SH-SY5Y (cell line): ENCODE data around the gene RNU11.

Experiments
- GATA2 ChIP-seq: IDR thresholded peaks from 2 replicates; pipeline ENCODE4 v1.6.1; 2011; ENCODE audit warnings: mild to moderate bottlenecking, low read depth, low read length
- GATA3 ChIP-seq: IDR thresholded peaks from 2 replicates; pipeline ENCODE4 v1.6.1; 2011; ENCODE audit warnings: low read depth, mild to moderate bottlenecking, low read length, moderate library complexity

Gene RNU11

DNA sequence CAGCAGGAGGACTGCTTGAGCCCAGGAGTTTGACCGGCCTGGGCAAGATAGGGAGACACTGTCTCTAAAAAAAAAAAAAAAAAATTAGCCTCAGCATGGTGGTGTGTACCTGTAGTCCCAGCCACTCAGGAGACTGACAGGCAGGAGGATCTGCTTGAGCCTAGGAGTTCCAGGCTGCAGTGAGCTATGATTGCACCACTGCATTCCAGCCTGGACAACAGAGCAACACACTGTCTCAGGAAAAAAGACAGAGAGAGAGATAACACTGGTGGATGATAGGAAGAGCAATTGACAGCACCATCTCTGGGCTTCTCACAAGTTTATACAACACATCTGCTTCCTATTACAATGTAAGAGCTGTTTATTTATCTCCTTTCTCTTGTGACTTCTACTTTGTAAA is 2.4 kb upstream of the RNU11 start:
- TF ChIP-seq GATA3: no peak
- peak; percentile 37; the same call in 1 of the 2 replicates for TF ChIP-seq GATA2

DNA sequence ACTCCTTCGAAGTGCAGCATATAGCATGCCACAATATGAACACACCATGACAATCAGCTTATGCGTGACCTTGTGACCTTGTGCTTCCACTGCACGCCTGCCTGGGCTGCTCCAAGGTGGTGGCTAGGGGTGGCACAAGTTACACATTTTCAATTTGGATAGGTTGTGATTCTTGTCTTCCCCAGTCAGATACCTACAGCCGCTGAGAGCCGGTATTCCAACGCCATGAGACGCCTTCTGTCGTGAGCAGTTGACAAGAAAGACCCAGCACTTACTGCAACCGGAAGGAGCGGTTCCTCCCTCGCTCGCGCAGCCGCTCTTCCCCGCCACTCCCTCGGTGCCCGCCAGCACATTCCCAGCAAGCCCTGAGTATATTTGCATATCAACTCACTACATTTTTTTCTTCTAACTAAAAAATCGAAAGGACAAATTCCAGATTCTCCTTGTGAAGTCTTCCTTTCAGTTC is 359 bp upstream of the RNU11 start:
- TF ChIP-seq GATA2: no peak

DNA sequence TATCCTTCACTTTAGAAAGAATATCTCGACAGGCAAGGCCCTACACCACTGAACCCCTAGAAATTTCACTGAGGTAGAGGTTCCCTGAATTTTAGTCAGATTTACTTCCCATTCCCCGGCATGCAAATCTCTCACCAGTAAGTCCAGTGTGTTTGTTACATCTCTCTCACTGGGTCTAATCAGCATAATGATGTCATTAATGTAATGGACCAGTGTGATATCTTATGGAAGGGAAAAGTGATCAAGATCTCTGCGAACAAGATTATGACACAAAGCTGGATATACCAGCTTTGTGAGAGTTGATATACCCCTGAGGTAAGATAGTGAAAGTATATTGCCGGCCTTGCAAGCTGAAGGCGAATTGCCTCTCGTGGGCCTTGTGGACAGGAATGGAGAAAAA is 7.9 kb downstream of the RNU11 start:
- TF ChIP-seq GATA2 (no peak), GATA3 (no peak)

DNA sequence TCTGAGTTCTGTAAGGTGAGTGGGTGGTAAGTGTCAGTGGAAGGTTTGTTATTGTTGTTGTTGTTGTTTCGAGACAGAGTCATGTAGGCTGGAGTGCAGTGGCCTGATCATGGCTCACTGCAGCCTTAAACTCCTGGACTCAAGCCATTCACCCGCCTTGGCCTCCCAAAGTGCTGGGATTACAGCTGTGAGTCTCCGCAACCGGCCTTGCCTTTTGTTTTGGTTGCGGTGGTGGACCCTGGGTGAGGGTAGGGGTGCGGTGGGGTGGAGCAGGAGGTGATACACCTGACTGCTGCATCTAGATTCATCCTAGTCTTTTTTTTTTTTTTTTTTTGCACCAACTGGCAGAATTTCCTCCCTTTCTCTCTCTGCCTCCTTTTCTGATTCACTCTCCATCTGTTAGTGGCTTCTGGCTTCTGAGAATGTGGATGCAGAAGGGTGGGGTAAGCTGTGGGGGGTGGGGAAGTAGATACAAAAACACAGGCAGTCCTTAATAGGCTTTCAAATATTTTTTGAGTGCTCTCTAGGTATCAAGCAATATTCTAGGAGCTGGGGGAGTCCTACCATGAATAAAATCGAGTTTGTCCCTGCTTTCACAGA is 15.6 kb downstream of the RNU11 start:
- TF ChIP-seq GATA3 (no peak), GATA2 (no peak)

DNA sequence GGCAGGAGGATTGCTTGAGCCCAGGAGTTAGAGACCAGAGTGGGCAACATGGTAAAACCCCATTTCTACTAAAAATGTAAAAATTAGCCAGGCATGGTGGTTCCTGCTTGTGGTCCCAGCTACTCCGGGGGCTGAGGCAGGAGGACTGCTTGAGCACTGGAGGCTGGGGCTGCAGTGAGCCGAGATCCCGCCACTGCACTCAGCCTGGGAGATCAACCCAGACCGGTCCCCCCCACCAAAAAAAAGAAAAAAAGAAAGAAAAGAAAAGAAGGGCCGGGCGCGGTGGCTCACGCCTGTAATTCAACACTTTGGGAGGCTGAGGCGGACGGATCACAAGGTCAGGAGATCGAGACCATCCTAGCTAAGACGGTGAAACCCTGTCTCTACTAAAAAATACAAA is 18.4 kb downstream of the RNU11 start:
- TF ChIP-seq GATA3 (no peak), GATA2 (no peak)

DNA sequence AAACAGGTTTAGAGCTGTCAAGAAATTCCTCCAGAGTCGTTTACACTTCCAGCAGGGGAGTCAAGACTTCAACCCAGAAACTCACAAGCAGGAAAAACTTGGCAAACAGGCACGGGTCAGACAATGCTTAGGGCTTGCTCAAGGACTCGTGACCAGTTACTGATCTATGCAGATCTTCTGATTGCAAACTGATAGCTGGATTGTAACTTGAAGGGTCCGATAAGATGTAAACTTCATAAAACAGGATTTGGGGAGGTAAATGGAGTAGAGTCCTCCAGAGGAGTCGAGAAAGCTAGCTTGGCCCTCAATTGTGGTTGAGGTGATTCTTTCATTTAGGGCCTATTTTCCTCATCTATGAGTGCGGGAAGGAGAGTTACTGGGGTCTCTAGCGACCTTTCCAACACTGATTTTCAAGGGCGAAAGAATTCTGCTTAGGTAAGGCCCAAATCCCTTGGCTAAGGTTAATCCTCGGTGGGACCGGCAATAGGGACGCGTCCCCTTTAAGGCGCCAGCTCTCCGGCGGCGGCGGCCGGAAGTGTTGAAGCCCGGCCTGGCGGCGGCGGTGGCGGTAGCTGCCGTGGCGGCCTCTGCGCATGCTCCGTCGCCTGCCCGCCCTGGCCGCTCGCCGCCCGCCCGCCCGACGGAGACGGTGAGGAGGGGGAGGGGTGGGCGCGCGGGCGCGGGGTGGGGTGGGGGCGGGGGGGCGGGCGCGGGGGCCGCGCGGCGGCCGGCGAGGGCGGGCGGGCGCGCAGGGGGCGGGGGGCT is 20.0 kb downstream of the RNU11 start, which contains the start of gene GMEB1:
Gene GMEB1 (plus strand): TSS at position 594 of the 765 bp plus-strand sequence. CDS start 14,829 bp downstream, outside the sequence.
- TF ChIP-seq GATA2 (no peak), GATA3 (no peak)

DNA sequence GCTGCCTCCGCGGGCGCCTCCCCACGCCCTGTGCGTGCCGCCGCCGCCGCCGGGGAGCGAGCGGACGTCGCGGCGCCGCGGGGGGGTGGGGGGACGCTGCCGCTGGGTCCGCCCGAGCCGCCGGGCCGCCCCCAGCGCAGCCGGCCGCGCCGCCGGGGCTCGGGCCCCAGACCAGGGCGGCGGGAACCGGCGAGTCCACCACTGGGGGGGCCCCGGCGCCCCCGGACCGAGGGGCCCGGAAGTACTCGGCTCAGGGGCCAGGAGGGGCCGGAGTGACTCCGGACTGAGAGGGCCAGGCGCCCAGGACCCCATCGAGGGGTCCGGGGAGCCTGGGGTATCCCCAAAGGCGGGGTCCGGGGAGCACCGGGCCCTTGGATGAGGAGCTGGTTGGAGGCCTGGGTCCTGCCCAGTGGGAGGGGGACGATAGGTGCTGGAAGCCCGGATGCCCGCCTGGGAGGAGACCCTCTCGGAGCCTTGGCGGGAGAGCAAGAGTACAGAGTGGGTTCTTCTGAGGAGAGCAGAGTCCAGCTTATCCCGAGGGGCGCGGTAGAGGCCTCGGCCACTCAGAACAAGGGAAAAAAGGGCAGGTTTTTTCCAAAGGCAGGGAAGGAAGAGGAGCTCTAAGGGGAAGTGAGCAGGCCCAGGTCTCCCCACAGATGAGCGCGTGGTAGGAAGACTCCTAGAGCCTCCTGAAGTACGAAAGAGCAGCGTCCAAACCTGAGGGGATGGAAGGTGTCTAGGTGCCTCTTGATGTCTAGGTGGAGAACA is 20.7 kb downstream of the RNU11 start:
- TF ChIP-seq GATA2 (no peak), GATA3 (no peak)

DNA sequence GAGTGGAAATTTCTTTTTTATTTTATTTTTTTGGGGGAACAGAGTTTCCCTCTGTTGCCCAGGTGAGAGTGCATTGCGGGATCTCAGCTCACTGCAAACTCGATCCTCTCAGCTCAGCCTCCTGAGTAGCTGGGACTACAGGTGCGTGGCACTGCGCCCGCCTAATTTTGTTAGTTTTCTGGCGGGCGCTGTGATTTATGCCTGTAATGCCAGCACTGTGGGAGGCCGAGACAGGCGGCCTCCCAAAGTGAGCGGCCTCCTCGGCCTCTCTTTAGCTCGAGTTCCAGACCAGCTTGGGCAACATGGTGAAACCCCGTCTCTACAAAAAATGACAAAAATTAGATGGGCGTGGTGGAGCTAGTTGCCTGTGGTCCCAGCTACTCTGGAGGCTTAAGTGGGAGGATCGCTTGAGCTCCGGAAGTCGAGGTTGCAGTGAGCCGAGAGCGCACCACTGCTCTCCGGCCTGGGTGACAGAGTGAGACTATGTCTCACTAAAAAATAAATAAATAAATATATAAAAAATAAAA is 22.9 kb downstream of the RNU11 start:
- no peak for TF ChIP-seq GATA2
- TF ChIP-seq GATA3: no peak

DNA sequence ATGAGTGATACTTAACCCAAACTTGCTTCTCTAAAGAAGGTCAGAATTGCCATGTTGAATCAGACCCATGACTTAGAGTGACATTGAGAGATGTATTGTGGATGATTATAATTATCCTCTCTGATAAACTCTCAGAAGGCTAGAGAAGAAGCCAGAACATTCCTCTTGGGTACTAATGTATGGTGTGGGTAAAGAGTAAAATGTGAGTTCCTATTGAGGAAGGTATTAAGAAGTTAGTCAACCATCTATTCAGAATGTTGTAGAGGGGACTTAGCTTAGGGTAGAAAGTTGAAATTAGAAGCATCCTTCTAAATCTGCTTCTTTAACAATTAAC is 27.5 kb downstream of the RNU11 start:
- TF ChIP-seq GATA3 (no peak), GATA2 (no peak)

DNA sequence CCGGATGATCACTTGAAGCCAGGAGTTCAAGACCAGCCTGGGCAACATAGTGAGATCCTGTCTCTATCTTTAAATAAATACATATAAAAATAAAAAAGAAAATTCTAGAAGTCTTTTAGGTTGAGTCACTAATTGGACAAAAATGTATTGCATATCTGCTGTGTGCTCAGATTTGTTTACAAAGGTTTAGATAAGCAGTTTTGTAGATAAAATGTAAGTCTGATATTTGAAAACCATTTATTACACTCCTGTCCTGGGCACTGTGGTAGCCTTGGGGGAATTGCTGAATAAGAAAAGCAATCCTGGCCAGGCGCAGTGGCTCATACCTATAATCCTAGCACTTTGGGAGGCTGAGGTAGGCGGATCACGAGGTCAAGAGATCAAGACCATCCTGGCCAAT is 31.8 kb downstream of the RNU11 start:
- TF ChIP-seq GATA2 (no peak), GATA3 (no peak)

DNA sequence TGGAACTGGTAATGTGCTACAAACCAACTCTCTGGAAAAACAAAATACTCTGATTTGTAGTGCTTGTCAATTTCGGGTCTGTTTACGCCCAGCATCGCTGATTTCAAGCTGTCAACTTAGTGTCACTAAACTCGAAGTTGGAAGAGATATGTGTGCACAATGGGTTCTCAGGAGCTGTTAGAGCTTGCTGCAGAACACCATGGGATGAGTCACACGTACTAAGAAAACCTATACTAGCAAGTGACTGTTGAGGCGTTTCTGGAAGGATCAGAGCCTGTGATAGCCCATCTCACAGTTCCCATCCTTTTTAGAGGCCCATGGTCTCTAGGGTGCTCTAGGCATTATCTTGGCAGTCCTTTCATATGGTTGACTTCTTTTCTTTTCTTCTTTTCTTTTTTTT is 34.4 kb downstream of the RNU11 start:
- TF ChIP-seq GATA2 (no peak), GATA3 (no peak)

DNA sequence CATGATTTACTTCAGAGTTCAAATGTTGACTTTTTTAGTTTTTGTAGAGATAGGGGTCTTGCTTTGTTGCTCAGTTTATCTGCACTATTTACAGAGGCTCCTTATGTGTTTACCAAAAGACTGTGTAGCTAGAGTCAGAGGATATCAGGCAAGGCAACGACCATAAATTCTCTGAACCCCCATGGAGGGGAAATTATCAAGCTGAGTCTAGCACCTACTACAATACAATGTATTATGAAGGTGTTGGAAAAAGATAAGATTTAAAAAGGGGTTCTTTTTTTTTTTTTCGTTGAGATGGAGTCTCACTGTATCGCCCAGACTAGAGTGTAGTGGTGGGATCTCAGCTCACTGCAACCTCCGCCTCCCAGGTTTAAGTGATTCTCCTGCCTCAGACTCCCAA is 36.5 kb downstream of the RNU11 start:
- TF ChIP-seq GATA2: no peak
- TF ChIP-seq GATA3: no peak
